HG03039 (cell line): ENCODE measurements around the gene LMTK2.
"Not testable (repeated sequence)": the region's sequence is repeated elsewhere in the genome, so short reads cannot be mapped to it uniquely, and the experiment has no call there.

Experiments
- ATAC-seq: cut with Tn5 transposase; IDR thresholded peaks from one replicate; pipeline ENCODE4 v1.9.1; 2021; ENCODE audit warnings: mild to moderate bottlenecking, moderate library complexity; ENCODE audit not compliant: unreplicated experiment

The LMTK2 gene

GRCh38 chr7:98216941-98217622, 110.4 kb downstream of the LMTK2 start:
- no peak for ATAC-seq

- ATAC-seq, result no peak
These were observed 111.2 kb downstream of the LMTK2 start for GRCh38 chr7:98217623-98218582.

GRCh38 chr7:98219382-98219781, 112.7 kb downstream of the LMTK2 start:
- ATAC-seq, result not testable (repeated sequence)

DNA sequence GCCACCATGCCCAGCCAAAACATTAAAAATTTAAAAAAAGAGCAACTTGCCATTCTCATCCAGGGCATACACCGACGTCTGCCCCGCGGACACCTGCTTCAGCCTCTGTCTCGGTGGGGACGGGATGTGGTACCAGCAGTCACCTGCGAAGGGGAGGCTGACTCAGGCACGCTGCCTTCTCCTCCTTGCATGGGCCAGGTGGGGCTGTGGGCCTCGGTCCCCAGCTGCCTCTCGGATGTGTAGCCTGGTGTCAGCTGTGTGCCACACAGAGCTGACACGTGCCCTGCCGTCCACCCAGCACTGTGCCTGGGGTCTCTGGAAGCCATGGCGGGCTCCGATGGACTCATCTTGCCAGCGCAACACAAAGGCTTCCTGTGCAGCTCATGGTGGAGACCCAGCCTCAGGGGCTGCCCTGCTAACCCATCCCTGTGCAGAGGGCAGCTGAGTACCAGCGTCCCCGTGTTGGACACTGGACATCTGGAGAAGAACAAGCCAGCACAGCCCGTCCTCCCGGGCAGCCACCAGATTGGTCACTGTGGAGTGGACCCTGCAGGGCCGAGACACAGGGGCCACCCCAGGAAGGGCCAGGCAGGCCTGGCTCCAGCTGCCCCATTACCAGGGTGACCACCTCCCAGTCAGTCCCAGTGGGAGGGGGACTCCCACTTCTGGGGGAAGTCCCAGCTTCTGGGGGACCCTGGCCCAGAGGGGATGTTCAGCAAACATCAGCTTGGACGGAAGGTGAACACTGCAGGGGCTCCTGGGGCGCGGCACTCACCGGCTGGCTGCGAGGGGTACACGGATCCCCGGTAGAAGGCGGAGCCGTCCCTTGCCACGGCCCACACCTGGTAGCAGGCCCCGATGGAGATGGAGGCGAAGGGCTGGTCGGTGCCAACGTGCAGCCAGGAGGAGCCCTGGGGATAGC, 115.2 kb downstream of the LMTK2 start:
- no peak for ATAC-seq

DNA sequence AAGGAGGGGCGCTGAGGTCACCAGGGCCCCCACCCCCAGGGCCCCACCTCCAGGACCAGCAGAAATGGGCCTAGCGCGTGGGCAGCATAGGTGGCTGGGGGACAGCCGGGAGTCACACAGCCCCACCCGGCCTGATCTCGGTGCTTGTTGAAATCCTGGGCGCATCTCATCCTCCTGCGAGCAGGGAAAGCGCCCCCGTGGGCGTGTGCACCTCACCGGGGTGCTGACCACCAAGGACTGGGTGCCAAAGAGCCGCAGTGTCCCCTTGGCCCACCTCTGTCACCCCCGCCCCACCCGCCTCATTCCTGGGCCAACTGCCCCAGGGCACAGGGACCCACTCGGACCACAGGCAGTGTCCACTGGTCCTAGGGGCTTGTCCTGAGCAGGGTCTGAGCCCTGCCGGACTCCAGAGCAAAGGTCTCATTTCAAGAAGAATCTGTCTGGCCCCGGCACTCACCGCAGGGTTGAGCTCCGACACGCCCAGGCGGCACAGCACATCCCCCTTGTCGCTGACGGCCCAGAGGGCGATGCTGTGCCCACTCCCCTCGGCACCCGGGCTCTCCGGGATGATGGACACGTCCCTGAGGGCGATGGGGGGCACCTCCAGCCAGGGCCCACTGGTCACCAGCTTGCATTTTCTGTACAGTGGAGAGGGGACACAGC, 116.0 kb downstream of the LMTK2 start:
- no peak for ATAC-seq

GRCh38 chr7:98223351-98223897, 116.8 kb downstream of the LMTK2 start:
- ATAC-seq, result no peak

GRCh38 chr7:98223898-98224700, 117.4 kb downstream of the LMTK2 start:
- no peak for ATAC-seq

- ATAC-seq, result no peak
These were observed 118.1 kb downstream of the LMTK2 start for GRCh38 chr7:98224701-98225181.

DNA sequence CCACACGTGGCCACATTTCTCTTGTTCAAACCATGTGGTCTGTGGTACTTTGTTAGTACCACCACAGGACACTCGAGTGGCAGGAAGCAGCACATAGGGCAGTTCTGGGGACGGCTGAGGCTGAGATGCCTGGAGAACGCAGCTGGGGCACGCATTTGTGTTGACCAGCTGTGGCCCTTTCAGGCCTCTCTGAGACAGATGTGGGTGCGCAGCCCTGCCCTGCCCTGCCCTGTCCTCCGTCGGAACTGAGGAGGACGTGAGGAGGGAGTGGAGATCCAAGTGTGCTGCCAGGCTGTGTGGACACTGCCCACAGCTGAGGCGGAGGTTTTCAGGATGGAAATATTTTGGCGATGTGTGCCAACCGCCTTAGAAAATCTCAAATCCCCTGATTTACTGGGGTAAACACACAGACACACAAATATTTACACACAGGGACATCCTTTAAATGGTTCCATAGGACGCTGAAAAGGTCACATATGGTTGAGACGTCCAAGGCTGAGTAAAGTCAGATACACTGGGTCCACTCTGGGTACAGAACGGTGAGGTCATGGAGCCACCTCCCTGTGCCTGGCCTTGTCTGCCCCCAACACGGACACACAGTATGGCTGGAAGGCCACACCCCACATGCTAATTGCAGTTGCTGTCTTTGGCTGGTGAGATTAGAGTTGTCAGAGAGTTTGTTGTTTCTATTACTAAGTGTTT, 119.4 kb downstream of the LMTK2 start:
- no peak for ATAC-seq

GRCh38 chr7:98227939-98228338, 121.3 kb downstream of the LMTK2 start:
- no peak for ATAC-seq

DNA sequence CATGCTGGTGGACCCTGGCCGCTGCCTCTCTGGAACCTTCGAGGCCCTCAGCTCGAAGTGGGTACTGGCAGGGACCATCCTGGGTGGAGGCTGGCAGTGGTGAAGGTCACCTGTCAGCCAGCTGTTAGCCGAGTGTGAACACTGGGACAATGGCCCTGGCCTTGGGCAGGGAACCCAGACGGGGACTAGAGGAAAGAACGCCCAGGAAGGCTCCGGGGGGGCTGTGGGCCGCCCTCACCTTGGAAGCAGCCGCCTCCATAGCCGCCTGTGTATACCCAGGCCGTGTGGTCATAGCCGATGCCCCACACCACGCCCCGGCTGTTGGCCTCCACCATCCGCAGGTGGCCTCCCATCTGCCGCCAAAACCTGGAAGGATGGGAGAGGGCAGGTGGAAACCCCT, 122.1 kb downstream of the LMTK2 start:
- no peak for ATAC-seq

DNA sequence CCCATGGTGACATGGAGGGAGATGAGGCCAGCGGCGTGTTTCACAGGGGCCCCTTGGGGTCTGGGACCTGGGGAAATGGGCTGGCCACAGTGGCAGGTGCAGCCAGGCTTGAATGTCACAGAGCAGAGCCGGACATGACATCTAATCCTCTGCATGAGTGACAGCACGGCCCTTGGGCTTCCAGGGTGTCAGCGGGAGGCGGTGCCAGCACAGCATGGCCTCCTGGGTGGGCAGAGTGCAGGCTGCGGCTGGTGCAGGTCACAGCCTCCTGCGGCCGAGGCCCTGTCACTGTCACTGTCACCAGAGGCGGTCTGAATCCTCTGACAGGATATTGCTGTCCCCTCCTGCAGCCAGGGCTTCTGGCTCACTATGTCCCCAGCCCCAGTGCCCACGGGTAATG, 122.8 kb downstream of the LMTK2 start:
- no peak for ATAC-seq

GRCh38 chr7:98229991-98230745, 123.5 kb downstream of the LMTK2 start:
- no peak for ATAC-seq

DNA sequence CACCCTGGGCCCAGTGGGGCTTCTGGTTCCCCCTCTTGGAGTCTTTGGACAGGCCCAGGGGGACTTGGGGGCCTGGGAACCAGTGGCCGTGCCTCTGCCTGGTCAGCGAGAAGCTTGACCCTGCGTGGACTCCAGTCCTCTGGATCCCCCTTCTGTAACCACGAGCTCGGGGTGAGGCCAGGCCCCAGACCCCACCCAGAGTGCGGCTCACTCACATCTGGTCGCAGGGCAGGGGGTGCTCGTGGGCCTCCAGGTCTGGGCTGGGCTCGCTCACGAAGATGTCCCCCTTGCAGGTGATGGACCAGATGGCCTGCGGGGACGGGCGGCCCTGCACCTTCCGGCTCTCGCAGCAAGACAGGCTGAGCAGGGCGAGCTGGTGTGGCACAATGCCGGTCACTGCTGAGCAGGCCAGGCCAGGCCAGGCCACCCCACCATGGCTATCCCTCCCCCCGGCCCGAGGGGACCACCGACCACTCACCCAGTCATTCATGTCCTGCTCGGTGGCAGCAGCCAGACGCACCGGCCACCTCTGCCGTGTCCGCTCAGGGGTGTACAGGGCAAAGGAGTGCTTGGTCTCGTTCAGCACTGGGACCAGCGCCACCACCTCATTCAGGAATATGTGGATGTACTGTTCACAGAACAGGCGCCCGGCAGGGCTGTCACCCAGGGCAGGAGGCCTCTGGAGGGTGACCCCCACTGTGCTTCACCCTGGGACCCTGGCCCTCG, 124.2 kb downstream of the LMTK2 start:
- ATAC-seq, result no peak

DNA sequence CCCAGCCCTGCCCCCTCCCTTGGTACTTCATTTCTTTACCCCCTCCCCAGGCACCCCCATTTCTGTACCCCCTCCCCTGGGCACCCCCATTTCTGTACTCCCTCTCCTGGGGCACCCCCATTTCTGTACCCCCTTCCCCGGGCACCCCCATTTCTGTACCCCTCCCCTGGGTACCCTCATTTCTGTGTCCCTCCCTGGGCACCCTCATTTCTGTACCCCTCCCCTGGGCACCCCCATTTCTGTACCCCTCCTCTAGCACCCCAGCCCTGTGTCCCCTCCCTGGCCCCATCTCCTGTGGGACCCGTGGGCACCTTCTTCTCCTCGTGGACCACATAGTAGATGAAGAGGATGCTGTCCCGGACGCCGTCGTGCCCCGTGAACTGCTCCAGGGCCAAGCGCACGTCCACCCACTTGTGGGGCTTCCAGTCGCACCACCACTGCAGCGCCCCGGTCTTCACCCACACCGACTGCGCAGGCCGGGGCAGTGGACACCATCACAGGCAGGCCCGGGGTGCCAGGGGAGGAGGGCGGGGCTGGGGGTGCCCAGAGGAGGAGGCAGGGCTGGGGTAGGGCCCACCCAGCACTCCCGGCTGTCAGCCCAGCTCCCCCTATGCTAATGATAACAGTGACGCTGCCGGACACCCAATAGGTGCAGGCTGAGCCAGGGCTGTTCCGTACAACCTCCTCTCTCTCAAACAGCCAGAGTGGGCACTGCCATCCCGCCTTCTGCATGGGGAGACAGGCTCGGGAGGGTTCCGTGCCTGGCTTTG, 125.0 kb downstream of the LMTK2 start:
- no peak for ATAC-seq

GRCh38 chr7:98232263-98232585, 125.6 kb downstream of the LMTK2 start:
- no peak for ATAC-seq

- no peak for ATAC-seq
These were observed 126.1 kb downstream of the LMTK2 start for GRCh38 chr7:98232799-98233198.
